HCT116 (cell line): Measurements from ENCODE around the gene EIF2AK2. TPM values are rescaled to one million over a fixed set of nuclear protein-coding genes. Genes with fewer than 3 reads are reported as not detected.

Experiments
- ATAC-seq: fragments of 200-7000 bp; cut with Tn5 transposase; 2 replicates; pipeline ENCODE4 v1.9.1; 2020; ENCODE audit warnings: mild to moderate bottlenecking, moderate library complexity
- BruUV-seq: library from RNA; stranded (reverse); fragments of 400-500 nt; replicated peaks from 2 replicates; lab custom pipeline; 2021; lab: Mats Ljungman, UMichigan
- CTCF ChIA-PET: fragments of 300-600 bp; sonication (Branson Sonifier 250); formaldehyde crosslinking; loops from one replicate; lab custom pipeline; 2021; ENCODE audit warnings: antibody characterized with exemption; lab: Charles Lee
- POLR2A ChIA-PET: fragments of 300-600, 350-600 bp; sonication (Branson Sonifier 250); formaldehyde crosslinking; loops from one replicate; lab custom pipeline; 2021; ENCODE audit warnings: antibody characterized with exemption; lab: Charles Lee
- RAD21 ChIA-PET, 2 experiments: fragments of 300-600 bp; sonication (Branson Sonifier 250); formaldehyde crosslinking; loops; one replicate each; lab custom pipeline; 2023; ENCODE audit warnings: low total read pairs in 2 of 2; ENCODE audit not compliant: uncharacterized antibody in 2 of 2, unreplicated experiment in 2 of 2, low non-redundant PET in 1 of 2; lab: Charles Lee
- DNase-seq: peaks from one replicate; pipeline ENCODE4 v3.0.0-alpha.2; 2010; ENCODE audit warnings: low read depth, low spot score
- H2AFZ ChIP-seq: fragments of 200-600 bp; shearing (Covaris generic), sonication (generic); 2 replicates; pipeline ENCODE4 v1.6.1; 2017; ENCODE audit warnings: low read depth, mixed run types, mixed read lengths, antibody characterized with exemption, low read length; ENCODE audit not compliant: poor library complexity, severe bottlenecking
- H3K27ac ChIP-seq: 2 replicates; pipeline ENCODE4 v1.5.1; 2012; ENCODE audit warnings: low read depth, low read length
- H3K27me3 ChIP-seq: fragments of 200-600 bp; sonication (generic); 2 replicates; pipeline ENCODE4 v1.6.1; 2016; ENCODE audit warnings: mixed run types, low read length, mixed read lengths; ENCODE audit not compliant: insufficient read depth
- H3K36me3 ChIP-seq, 2 experiments: fragments of 200-500 bp in 1 of 2; fragments of 200-600 bp in 1 of 2; sonication (Bioruptor generic) in 1 of 2; sonication (generic) in 1 of 2; 2 replicates each; pipeline versions ENCODE4 v1.5.1 to v1.6.1; 2014 to 2016; ENCODE audit warnings: low read length in 2 of 2, inconsistent platforms in 1 of 2, mixed read lengths in 1 of 2, mixed run types in 1 of 2; ENCODE audit not compliant: insufficient read depth in 2 of 2, control insufficient read depth in 1 of 2
- H3K4me1 ChIP-seq, 2 experiments: fragments of 200-600 bp in 1 of 2; sonication (generic) in 1 of 2; 2 replicates each; pipeline versions ENCODE4 v1.5.1 to v1.6.1; 2012 to 2017; ENCODE audit warnings: low read length in 2 of 2, inconsistent platforms in 1 of 2, mild to moderate bottlenecking in 1 of 2, mixed read lengths in 1 of 2, mixed run types in 1 of 2, moderate library complexity in 1 of 2; ENCODE audit not compliant: insufficient read depth in 2 of 2, control insufficient read depth in 1 of 2
- H3K4me2 ChIP-seq: fragments of 200-600 bp; sonication (generic); 2 replicates; pipeline ENCODE4 v1.6.1; 2017; ENCODE audit warnings: mixed run types, low read length, mixed read lengths
- H3K4me3 ChIP-seq, 2 experiments: fragments of 200-600 bp in 1 of 2; sonication (generic) in 1 of 2; replicated peaks in 1 of 2; 2 replicates each; pipeline ENCODE4 v1.5.1; 2011 to 2016; ENCODE audit warnings: low read length in 2 of 2, control low read depth in 1 of 2, low read depth in 1 of 2, mild to moderate bottlenecking in 1 of 2, mixed read lengths in 1 of 2, mixed run types in 1 of 2
- H3K79me2 ChIP-seq: fragments of 200-600 bp; sonication (generic); 2 replicates; pipeline ENCODE4 v1.6.1; 2017; ENCODE audit warnings: mild to moderate bottlenecking, mixed run types, low read length, moderate library complexity, mixed read lengths; ENCODE audit not compliant: insufficient read depth
- H3K9ac ChIP-seq: fragments of 200-600 bp; sonication (generic); 2 replicates; pipeline ENCODE4 v1.6.1; 2016; ENCODE audit warnings: low read length, mixed read lengths
- H3K9me2 ChIP-seq: fragments of 200-600 bp; sonication (generic), shearing (Covaris generic); 2 replicates; pipeline ENCODE4 v1.6.1; 2017; ENCODE audit warnings: mixed run types, mild to moderate bottlenecking, moderate library complexity; ENCODE audit not compliant: insufficient read depth
- H3K9me3 ChIP-seq, 2 experiments: fragments of 200-500 bp in 1 of 2; fragments of 200-600 bp in 1 of 2; sonication (Bioruptor generic) in 1 of 2; sonication (generic) in 1 of 2; 2 replicates each; pipeline ENCODE4 v1.6.1; 2014 to 2017; ENCODE audit warnings: low read length in 2 of 2, mixed read lengths in 2 of 2, inconsistent platforms in 1 of 2, low read depth in 1 of 2, mild to moderate bottlenecking in 1 of 2, mixed run types in 1 of 2, moderate library complexity in 1 of 2; ENCODE audit not compliant: control insufficient read depth in 1 of 2, insufficient read depth in 1 of 2
- H4K20me1 ChIP-seq: fragments of 200-600 bp; sonication (generic), shearing (Covaris generic); 2 replicates; pipeline ENCODE4 v1.6.1; 2017; ENCODE audit warnings: mixed run types, mild to moderate bottlenecking, moderate library complexity; ENCODE audit not compliant: insufficient read depth
- ATF3 ChIP-seq: IDR thresholded peaks from 2 replicates; pipeline ENCODE4 v1.6.1; 2012
- CEBPB ChIP-seq: IDR thresholded peaks from 2 replicates; pipeline ENCODE4 v1.6.1; 2012; ENCODE audit warnings: low read depth
- CTCF ChIP-seq, 3 experiments: fragments of 200-600 bp in 1 of 3; sonication (generic) in 1 of 3; IDR thresholded peaks in 2 of 3; conservative IDR thresholded peaks in 1 of 3; 2 replicates each; pipeline ENCODE4 v1.5.1; 2012 to 2017; ENCODE audit warnings: low read depth in 2 of 3, low read length in 2 of 3, antibody characterized with exemption in 1 of 3, borderline replicate concordance in 1 of 3, control low read depth in 1 of 3, mild to moderate bottlenecking in 1 of 3, mixed read lengths in 1 of 3, mixed run types in 1 of 3, moderate library complexity in 1 of 3; ENCODE audit not compliant: insufficient read depth in 1 of 3
- EGR1 ChIP-seq: IDR thresholded peaks from 2 replicates; pipeline ENCODE4 v1.6.1; 2012; ENCODE audit warnings: low read depth
- ELF1 ChIP-seq: IDR thresholded peaks from 2 replicates; pipeline ENCODE4 v1.6.1; 2012; ENCODE audit warnings: low read depth, borderline replicate concordance
- EZH2 ChIP-seq: fragments of 200-600 bp; sonication (generic); IDR thresholded peaks from 2 replicates; pipeline ENCODE4 v1.6.1; 2017; ENCODE audit warnings: antibody characterized with exemption, mixed run types
- EZH2phosphoT487 ChIP-seq: fragments of 200-600 bp; IDR thresholded peaks from 2 replicates; pipeline ENCODE4 v1.6.1; 2018; ENCODE audit warnings: antibody characterized with exemption, borderline replicate concordance
- FOSL1 ChIP-seq: IDR thresholded peaks from 2 replicates; pipeline ENCODE4 v1.6.1; 2012; ENCODE audit warnings: low read depth
- JUND ChIP-seq: IDR thresholded peaks from 2 replicates; pipeline ENCODE4 v1.6.1; 2012
- MAX ChIP-seq: IDR thresholded peaks from 2 replicates; pipeline ENCODE4 v1.6.1; 2012
- POLR2A ChIP-seq: IDR thresholded peaks from 2 replicates; pipeline ENCODE4 v1.7.0; 2011; ENCODE audit warnings: borderline replicate concordance; ENCODE audit not compliant: insufficient read depth, insufficient read length; ENCODE audit errors: extremely low read depth
- RAD21 ChIP-seq: IDR thresholded peaks from 2 replicates; pipeline ENCODE4 v1.6.1; 2012; ENCODE audit warnings: low read depth, mild to moderate bottlenecking
- REST ChIP-seq: IDR thresholded peaks from 2 replicates; pipeline ENCODE4 v1.6.1; 2012; ENCODE audit warnings: low read depth
- SIN3A ChIP-seq: IDR thresholded peaks from 2 replicates; pipeline ENCODE4 v1.6.1; 2012; ENCODE audit warnings: low read depth
- SP1 ChIP-seq: IDR thresholded peaks from 2 replicates; pipeline ENCODE4 v1.6.1; 2012; ENCODE audit warnings: low read depth
- SRF ChIP-seq: IDR thresholded peaks from 2 replicates; pipeline ENCODE4 v1.6.1; 2012; ENCODE audit warnings: low read depth
- YY1 ChIP-seq: IDR thresholded peaks from 2 replicates; pipeline ENCODE4 v1.6.1; 2011; ENCODE audit warnings: low read length, low read depth, moderate library complexity, mild to moderate bottlenecking; ENCODE audit not compliant: insufficient replicate concordance; ENCODE audit errors: extremely low read depth
- ZBTB33 ChIP-seq: IDR thresholded peaks from 2 replicates; pipeline ENCODE4 v1.6.1; 2011; ENCODE audit warnings: mild to moderate bottlenecking, low read length, moderate library complexity; ENCODE audit not compliant: insufficient replicate concordance; ENCODE audit errors: extremely low read depth
- ZFX ChIP-seq: fragments of 450-650 bp; IDR thresholded peaks from 2 replicates; pipeline ENCODE4 v1.6.1; 2017
- ZNF274 ChIP-seq: fragments of 200-500 bp; sonication (Bioruptor generic); IDR thresholded peaks from 2 replicates; pipeline ENCODE4 v1.6.1; 2014; ENCODE audit warnings: mild to moderate bottlenecking, low read depth, low read length, inconsistent platforms
- intact Hi-C: fragments of 100-400 bp; cut with micrococcal nuclease; formaldehyde crosslinking; loops from 2 replicates; pipeline ENCODE4 v1.10.0; 2022
- total RNA-seq: library from RNA; stranded (reverse); gene quantifications from one replicate; pipeline ENCODE4 v1.2.1, GENCODE V29; 2021; ENCODE audit not compliant: unreplicated experiment

EIF2AK2 gene
- total RNA-seq, 1 experiment from 2014 or later: 40.7 TPM

- H3K9ac ChIP-seq: no peak overlapping the region
- H3K4me3 ChIP-seq: no peak overlapping the region
- peaks cover 0 to 7% of the 10 kb centered on the region in 2 experiments; a peak in 1 of 4 replicates for H3K36me3 ChIP-seq
- TF ChIP-seq REST (no peak), JUND (no peak), FOSL1 (no peak), ELF1 (no peak), MAX (no peak), ZFX (no peak), EGR1 (no peak), EZH2 (no peak), ZBTB33 (no peak), YY1 (no peak), CTCF (IDR thresholded peaks at IDR 0.05 in 2 of 3, conservative IDR thresholded peaks at IDR 0.05 in 1 of 3; ENCODE audit: borderline replicate concordance in 1 of 3, insufficient read depth in 1 of 3, low read depth in 2 of 3, low read length in 2 of 3) (no peak), SIN3A (no peak), ATF3 (no peak), SP1 (no peak), RAD21 (no peak), ZNF274 (no peak), POLR2A (no peak), SRF (no peak), EZH2phosphoT487 (no peak), CEBPB (no peak)
- POLR2A ChIA-PET: interaction anchor here (0.6 kb wide), 1 partner anchor 320 kb away, joined by 4 read pairs; no protein-coding TSS in a partner anchor
- RAD21 ChIA-PET: no interaction called here
- H3K9me3 ChIP-seq: no peaks in the 10 kb centered on the region
- no peaks in the 10 kb centered on the region for H4K20me1 ChIP-seq
- DNase-seq: no peak
- no peaks in the 10 kb centered on the region for H3K4me1 ChIP-seq
- intact Hi-C loops: no loop called here
- H3K79me2 ChIP-seq: no peaks in the 10 kb centered on the region
- no peak overlapping the region for H3K27ac ChIP-seq
- H3K9me2 ChIP-seq: no peaks in the 10 kb centered on the region
- ATAC-seq: no peak
- H3K27me3 ChIP-seq: no peaks in the 10 kb centered on the region
- H2AFZ ChIP-seq: no peak overlapping the region
- CTCF ChIA-PET: no interaction called here
- no TSS peak for BruUV-seq
- H3K4me2 ChIP-seq: no peak overlapping the region
Observed at GRCh38 chr2:37091873-37092272, 64.9 kb downstream of the EIF2AK2 start.
